Activated naive CD4-positive, alpha-beta T cell treated with anti-CD3 and anti-CD28 coated beads, Interleukin-2, amount 50 U/mL, for 16 hours (primary cell): ENCODE data around the gene DCDC2.
A peak's percentile ranks its signal among the peaks of the same experiment; 100 is the strongest.
"Not testable (repeated sequence)": the region's sequence is repeated elsewhere in the genome, so short reads cannot be mapped to it uniquely, and the experiment has no call there.

ENCODE experiments used
- DNase-seq: peaks from one replicate; pipeline ENCODE4 v3.0.0-alpha.2; 2020

Gene DCDC2

GRCh38 chr6:24378473-24379097, 20.7 kb upstream of the DCDC2 start:
- no peak for DNase-seq

- DNase-seq: no peak
These were observed 19.0 kb upstream of the DCDC2 start for GRCh38 chr6:24376871-24377270.

GRCh38 chr6:24374612-24375011, 16.8 kb upstream of the DCDC2 start:
- DNase-seq: no peak

- not testable (repeated sequence) for DNase-seq
These were observed 7.3 kb upstream of the DCDC2 start for GRCh38 chr6:24365103-24365633.

GRCh38 chr6:24362363-24362762, 4.5 kb upstream of the DCDC2 start:
- not testable (repeated sequence) for DNase-seq

- DNase-seq: peak; percentile 90
These were observed 2.0 kb upstream of the DCDC2 start for GRCh38 chr6:24359640-24360454.

- no peak for DNase-seq
These were observed 461 bp upstream of the DCDC2 start for GRCh38 chr6:24358219-24358821.

- DNase-seq: no peak
These were observed 1.4 kb downstream of the DCDC2 start for GRCh38 chr6:24356310-24356973.

GRCh38 chr6:24355393-24355792, 2.5 kb downstream of the DCDC2 start:
- no peak for DNase-seq

GRCh38 chr6:24353861-24354260, 4.0 kb downstream of the DCDC2 start:
- DNase-seq: no peak

GRCh38 chr6:24352434-24352833, 5.4 kb downstream of the DCDC2 start:
- no peak for DNase-seq

- DNase-seq: no peak
These were observed 12.9 kb downstream of the DCDC2 start for GRCh38 chr6:24344976-24345375.

GRCh38 chr6:24340998-24341938, 16.6 kb downstream of the DCDC2 start:
- no peak for DNase-seq

- DNase-seq: no peak
These were observed 17.9 kb downstream of the DCDC2 start for GRCh38 chr6:24339932-24340331.

- no peak for DNase-seq
These were observed 23.6 kb downstream of the DCDC2 start for GRCh38 chr6:24334285-24334684.

GRCh38 chr6:24332317-24332716, 25.5 kb downstream of the DCDC2 start:
- DNase-seq: no peak

- DNase-seq: no peak
These were observed 27.6 kb downstream of the DCDC2 start for GRCh38 chr6:24330137-24330732.

GRCh38 chr6:24329451-24329850, 28.4 kb downstream of the DCDC2 start:
- DNase-seq: no peak

GRCh38 chr6:24329022-24329421, 28.8 kb downstream of the DCDC2 start:
- no peak for DNase-seq

GRCh38 chr6:24327756-24328155, 30.1 kb downstream of the DCDC2 start:
- DNase-seq: no peak

- no peak for DNase-seq
These were observed 31.9 kb downstream of the DCDC2 start for GRCh38 chr6:24325978-24326377.

- no peak for DNase-seq
These were observed 33.2 kb downstream of the DCDC2 start for GRCh38 chr6:24324617-24325016.
